Ectodermal cell (in vitro differentiated cells): ENCODE data around the gene NHSL2.
A peak's percentile ranks its signal among the peaks of the same experiment; 100 is the strongest.

ENCODE experiments used
- H3K27ac ChIP-seq: 2 replicates; pipeline ENCODE4 v1.7.0; 2013; ENCODE audit warnings: mild to moderate bottlenecking, low read depth, low read length; ENCODE audit not compliant: insufficient read depth, poor library complexity, severe bottlenecking
- H3K27me3 ChIP-seq: 2 replicates; pipeline ENCODE4 v1.7.0; 2013; ENCODE audit warnings: mild to moderate bottlenecking, low read length; ENCODE audit not compliant: insufficient read depth, control insufficient read depth, poor library complexity, severe bottlenecking
- H3K36me3 ChIP-seq: one replicate; pipeline ENCODE4 v1.7.0; 2013; ENCODE audit warnings: low read length; ENCODE audit not compliant: control insufficient read depth, insufficient read depth
- H3K4me1 ChIP-seq: one replicate; pipeline ENCODE4 v1.7.0; 2013; ENCODE audit warnings: low read length; ENCODE audit not compliant: control insufficient read depth, insufficient read depth
- H3K4me3 ChIP-seq: 2 replicates; pipeline ENCODE4 v1.7.0; 2013; ENCODE audit warnings: low read depth, low read length, control low read depth; ENCODE audit not compliant: insufficient read depth
- H3K9me3 ChIP-seq: 2 replicates; pipeline ENCODE4 v1.7.0; 2013; ENCODE audit warnings: mild to moderate bottlenecking, low read length, moderate library complexity; ENCODE audit not compliant: control insufficient read depth
- WGBS, 2 experiments: methylation state at CpG; one replicate each; pipeline ENCODE4 v1.1.7; 2013; ENCODE audit warnings: missing lambda C conversion rate in 2 of 2; 5-methylcytosine and 5-hydroxymethylcytosine counted together

Gene NHSL2

DNA sequence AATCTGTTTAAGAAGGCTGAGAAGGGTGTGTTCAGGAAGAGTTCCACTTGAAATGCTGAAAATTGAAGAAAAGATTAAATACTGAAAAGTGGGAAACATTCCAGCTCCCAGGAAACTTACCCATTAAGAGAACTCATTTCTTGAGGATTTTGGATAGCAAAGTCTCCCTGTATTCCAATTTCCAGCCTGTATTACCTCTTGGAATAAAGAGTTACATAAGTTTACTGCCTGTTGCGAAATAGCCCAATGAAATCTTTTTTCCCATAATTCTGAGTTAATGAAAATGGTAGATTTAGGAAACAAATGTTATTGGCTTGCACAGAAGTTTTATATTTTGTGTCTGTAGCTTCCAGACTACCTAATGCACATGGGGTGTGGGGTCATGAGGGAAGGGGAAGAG is 12.0 kb downstream of the NHSL2 start:
- Histone ChIP-seq H3K9me3 (no peaks in the 10 kb centered on the region), H3K4me1 (peaks cover 4% of the 10 kb centered on the region), H3K4me3 (no peak overlapping the region), H3K36me3 (no peaks in the 10 kb centered on the region), H3K27me3 (no peaks in the 10 kb centered on the region), H3K27ac (no peak overlapping the region)
- WGBS, 2 experiments = 91% methylated on average over 1 of the region's 1 CpG; no CpG with 5 or more reads in 1 of the 2 experiments

DNA sequence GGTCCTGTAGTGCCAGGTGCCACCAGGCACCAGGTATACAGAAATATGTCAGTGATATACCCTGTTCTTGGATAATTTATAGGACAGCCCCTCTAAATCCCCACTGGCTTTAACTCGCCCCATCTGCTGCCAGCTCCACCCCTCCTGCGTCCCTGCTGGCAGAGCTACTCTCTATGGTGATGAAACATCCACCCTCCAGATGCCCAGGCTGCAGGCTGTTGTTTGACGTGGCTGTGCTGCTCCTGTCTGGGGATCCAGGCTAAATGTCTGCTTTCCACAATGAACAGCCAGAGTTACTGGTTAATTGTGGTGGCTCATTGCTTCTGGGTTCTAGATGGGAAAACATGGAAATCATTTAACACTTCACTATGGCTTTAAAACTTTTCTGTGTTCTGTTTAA is 12.9 kb downstream of the NHSL2 start:
- Histone ChIP-seq H3K27me3 (no peaks in the 10 kb centered on the region), H3K4me1 (peaks cover 4% of the 10 kb centered on the region), H3K27ac (no peak overlapping the region), H3K4me3 (no peak overlapping the region), H3K9me3 (no peaks in the 10 kb centered on the region), H3K36me3 (no peaks in the 10 kb centered on the region)
- WGBS, 2 experiments = 73 to 81% methylated on average over 3 of the region's 3 CpGs

DNA sequence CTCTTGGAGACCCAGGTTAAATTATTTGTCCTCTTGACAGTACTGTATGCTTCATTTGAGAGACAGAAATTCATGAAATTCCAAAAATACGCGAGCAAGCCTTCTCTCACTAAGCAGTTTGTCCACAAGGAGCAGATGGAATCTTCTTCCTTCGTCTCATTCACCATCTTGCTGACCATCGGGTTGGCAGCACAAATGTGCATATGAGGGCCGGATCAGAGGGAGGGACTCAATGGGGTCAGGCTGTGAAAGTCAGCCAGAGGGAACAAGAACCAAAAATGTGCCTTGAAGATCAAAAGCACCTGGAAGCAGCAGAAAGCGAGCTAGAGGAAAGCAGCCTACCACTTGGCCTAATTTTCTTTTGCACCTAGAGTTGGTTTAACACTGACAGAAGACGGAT is 16.4 kb downstream of the NHSL2 start:
- no peaks in the 10 kb centered on the region for H3K27me3 ChIP-seq

DNA sequence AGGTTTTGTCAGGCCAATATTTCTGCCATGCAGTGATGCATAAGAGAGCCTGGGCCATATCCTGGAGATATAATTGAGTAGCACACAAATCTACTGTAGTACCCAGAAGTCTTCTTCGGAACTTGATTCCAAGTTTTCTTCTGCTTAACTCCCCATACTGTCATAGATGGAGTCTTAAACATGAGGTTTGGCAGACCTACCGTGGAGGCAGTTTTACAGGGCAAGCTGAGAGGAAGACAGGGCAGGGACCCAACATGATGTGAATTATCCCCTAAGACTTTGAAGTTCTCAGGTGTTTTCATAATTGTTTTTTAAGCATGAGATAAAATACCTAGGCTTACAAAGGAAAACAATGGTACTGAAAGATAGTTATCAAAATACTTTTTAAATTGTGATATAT is 18.2 kb downstream of the NHSL2 start:
- Histone ChIP-seq H3K27ac (no peak overlapping the region), H3K9me3 (no peaks in the 10 kb centered on the region), H3K36me3 (no peaks in the 10 kb centered on the region), H3K4me1 (no peaks in the 10 kb centered on the region), H3K4me3 (no peak overlapping the region), H3K27me3 (no peaks in the 10 kb centered on the region)
- 94% methylated on average over 2 of the region's 2 CpGs for WGBS, 2 experiments

More for the DNA sequence above, 16.4 kb downstream of the NHSL2 start:
- Histone ChIP-seq H3K4me1 (no peaks in the 10 kb centered on the region), H3K9me3 (no peaks in the 10 kb centered on the region), H3K36me3 (no peaks in the 10 kb centered on the region), H3K27ac (no peak overlapping the region), H3K4me3 (no peak overlapping the region)
- WGBS, 2 experiments = 86 to 87% methylated on average over 7 of the region's 7 CpGs

DNA sequence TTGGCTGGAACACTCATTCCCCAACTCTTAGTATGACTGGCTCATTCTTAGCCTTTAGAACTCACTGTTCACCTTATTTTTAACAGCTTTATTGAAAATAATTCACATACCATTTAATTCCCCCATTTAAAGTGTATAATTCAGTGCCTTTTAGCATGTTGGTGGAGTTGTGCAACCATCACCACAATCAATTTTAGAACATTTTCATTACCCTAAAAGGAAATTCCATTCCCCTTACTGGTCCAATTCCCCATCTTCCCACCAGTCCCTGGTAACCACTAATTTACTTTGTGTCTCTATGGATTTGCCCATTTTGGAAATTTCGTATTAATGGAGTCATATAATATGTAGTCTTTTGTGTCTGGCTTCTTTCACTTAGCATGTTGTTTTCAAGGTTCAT is 19.7 kb downstream of the NHSL2 start:
- H3K27ac ChIP-seq = no peak overlapping the region
- WGBS, 2 experiments = 100% methylated on average over 1 of the region's 1 CpG; no CpG with 5 or more reads in 1 of the 2 experiments

DNA sequence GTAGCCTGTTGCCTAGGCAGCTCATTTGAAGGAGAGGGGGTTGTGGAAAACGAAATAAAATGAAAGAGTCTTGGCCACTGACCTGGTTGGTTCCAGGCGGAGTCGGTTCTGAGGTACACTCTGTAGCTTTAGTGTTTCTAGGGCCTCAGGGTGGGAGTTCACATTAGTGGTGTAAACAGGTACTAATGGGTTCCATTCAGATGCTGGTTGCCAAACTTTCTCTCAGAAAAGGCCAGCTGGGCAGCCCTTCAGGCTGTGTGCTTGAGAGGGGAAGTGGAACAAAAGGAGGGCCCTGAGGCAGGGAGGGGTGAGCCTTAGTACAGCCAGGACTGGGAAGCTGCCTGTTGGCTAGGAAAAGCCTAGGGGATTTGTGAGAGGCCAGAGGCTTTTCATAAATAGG is 24.8 kb downstream of the NHSL2 start:
- peaks cover 7% of the 10 kb centered on the region for H3K4me1 ChIP-seq
- WGBS, 2 experiments = 27 to 29% methylated on average over 3 of the region's 3 CpGs
- H3K27me3 ChIP-seq = no peaks in the 10 kb centered on the region
- H3K4me3 ChIP-seq = no peak overlapping the region
- no peaks in the 10 kb centered on the region for H3K36me3 ChIP-seq
- no peaks in the 10 kb centered on the region for H3K9me3 ChIP-seq
- H3K27ac ChIP-seq = peak overlapping the region; percentile 36

More for the DNA sequence above, 19.7 kb downstream of the NHSL2 start:
- peaks cover 3% of the 10 kb centered on the region for H3K4me1 ChIP-seq
- H3K4me3 ChIP-seq = no peak overlapping the region
- H3K9me3 ChIP-seq = no peaks in the 10 kb centered on the region
- H3K36me3 ChIP-seq = no peaks in the 10 kb centered on the region
- no peaks in the 10 kb centered on the region for H3K27me3 ChIP-seq

DNA sequence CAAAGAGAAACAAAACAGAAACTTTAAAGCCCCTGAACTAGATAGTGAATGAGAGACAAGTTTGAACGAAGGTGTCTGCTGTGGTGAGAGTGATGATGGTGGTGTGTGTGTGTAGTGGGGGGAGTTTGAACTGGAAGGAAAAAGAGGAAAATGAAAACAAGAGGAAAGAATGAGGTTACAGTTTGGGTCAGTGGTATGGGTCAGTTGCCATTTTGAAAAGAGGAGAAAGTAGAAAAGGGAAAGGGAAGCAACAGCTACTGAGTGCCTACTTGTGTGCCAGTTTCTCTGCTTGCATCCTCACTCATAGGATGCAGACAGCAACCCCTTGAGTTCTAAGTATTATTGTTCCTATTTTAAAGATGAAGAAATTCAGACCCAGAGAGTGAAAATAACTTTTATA is 26.0 kb downstream of the NHSL2 start:
- WGBS, 2 experiments = 90 to 97% methylated on average over 1 of the region's 1 CpG
- no peaks in the 10 kb centered on the region for H3K9me3 ChIP-seq
- no peaks in the 10 kb centered on the region for H3K27me3 ChIP-seq
- H3K36me3 ChIP-seq = no peaks in the 10 kb centered on the region
- H3K27ac ChIP-seq = no peak overlapping the region
- no peak overlapping the region for H3K4me3 ChIP-seq
- peaks cover 7% of the 10 kb centered on the region for H3K4me1 ChIP-seq

DNA sequence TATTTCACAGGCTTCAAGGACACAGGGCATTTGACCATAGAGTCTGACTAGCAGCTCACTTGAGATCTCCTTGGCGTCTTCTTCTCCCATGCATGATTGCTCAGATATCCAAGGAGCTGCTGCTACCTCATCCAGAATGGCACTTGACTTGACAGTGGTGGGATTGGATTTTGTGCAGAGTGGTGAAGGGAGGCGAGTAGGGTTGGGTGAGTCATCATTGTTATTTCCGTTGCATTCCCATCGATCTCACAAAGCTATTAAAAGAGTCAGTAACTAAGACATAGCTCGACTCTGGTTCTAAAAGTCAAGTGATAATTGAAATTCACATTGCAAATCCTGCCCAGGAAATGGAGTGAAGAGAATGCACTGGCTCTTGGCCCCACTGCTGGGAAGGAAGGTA is 27.7 kb downstream of the NHSL2 start:
- Histone ChIP-seq H3K36me3 (no peaks in the 10 kb centered on the region), H3K4me3 (no peak overlapping the region), H3K4me1 (peaks cover 7% of the 10 kb centered on the region), H3K27ac (no peak overlapping the region), H3K9me3 (no peaks in the 10 kb centered on the region), H3K27me3 (no peaks in the 10 kb centered on the region)
- 89 to 93% methylated on average over 5 of the region's 5 CpGs for WGBS, 2 experiments

DNA sequence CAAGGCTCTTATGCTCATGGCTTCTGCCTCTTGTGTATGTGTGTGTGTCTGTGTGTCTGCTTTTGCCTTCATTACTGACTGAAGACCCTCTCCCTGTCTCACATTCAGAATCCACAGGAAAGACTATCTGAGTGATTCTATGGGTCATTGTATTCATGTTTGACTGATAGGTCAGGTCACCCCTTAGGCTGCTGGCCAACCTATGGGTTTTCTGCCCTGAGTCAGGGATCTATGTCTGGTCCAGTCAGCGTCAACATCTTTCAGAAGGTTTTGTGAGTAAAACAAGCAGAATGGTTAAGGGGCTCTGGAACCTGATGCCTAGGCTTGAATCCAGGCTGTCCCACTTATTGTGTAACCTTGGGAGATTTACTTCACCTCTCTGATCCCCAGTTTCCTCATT is 30.5 kb downstream of the NHSL2 start:
- 92 to 94% methylated on average over 1 of the region's 1 CpG for WGBS, 2 experiments
- Histone ChIP-seq H3K27ac (no peak overlapping the region), H3K9me3 (no peaks in the 10 kb centered on the region), H3K27me3 (no peaks in the 10 kb centered on the region), H3K4me3 (no peak overlapping the region), H3K36me3 (no peaks in the 10 kb centered on the region), H3K4me1 (no peaks in the 10 kb centered on the region)

DNA sequence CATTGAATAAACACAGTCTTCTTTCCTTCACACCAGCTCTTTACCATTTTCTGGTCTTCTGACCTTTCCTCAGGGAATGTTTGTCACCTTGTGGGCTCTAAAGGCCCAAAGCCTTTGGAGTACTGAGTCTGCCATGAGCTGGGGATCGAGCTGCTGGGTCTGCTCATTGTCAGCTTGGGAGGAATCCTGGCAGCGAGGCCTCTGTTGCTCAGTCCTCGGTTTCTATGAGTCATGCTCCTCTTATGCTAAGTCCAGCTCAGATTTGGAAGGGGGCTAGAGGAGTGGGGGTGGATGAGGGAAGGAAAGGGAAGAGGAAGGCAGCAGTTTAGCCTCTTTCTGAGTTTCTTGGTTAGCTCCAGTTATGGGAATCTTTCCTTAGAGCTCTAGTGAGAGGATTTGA is 31.1 kb downstream of the NHSL2 start:
- Histone ChIP-seq H3K9me3 (no peaks in the 10 kb centered on the region), H3K4me3 (no peak overlapping the region), H3K36me3 (no peaks in the 10 kb centered on the region), H3K4me1 (no peaks in the 10 kb centered on the region), H3K27ac (no peak overlapping the region), H3K27me3 (no peaks in the 10 kb centered on the region)
- 20 to 30% methylated on average over 3 of the region's 3 CpGs for WGBS, 2 experiments

DNA sequence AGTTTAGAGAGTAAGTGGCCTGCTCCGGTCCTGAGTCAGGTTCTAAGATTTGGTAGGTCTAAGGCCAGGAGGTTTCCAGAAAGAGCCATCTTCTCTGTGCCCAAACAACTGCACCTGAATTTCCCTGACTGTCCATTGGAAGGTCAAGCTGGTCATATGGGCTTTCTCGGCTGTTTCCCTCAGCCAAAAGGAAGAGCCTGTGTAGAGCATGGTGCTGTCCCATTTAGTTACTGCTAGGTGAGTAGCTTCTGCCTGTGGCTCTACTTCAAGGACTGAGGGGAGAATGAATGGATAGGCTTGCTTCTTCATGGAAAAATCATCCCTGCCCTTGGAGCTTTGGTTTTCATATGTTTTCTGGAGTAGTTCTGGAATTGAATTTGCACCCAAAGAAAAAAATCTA is 33.7 kb downstream of the NHSL2 start:
- no peaks in the 10 kb centered on the region for H3K9me3 ChIP-seq
- no peak overlapping the region for H3K4me3 ChIP-seq
- H3K27me3 ChIP-seq = no peaks in the 10 kb centered on the region
- 95 to 97% methylated on average over 2 of the region's 2 CpGs for whole genome bisulfite sequencing, 2 experiments
- H3K27ac ChIP-seq = no peak overlapping the region
- H3K36me3 ChIP-seq = no peaks in the 10 kb centered on the region
- H3K4me1 ChIP-seq = no peaks in the 10 kb centered on the region
